GM12801 (cell line): ENCODE measurements around the gene TIGAR.

Experiments
- CTCF ChIP-seq: IDR thresholded peaks from one replicate; pipeline ENCODE4 v1.5.1; 2011; ENCODE audit warnings: control low read depth; ENCODE audit not compliant: insufficient read length; ENCODE audit errors: extremely low read depth

The TIGAR gene

GRCh38 chr12:4386801-4387200 is 65.8 kb downstream of the TIGAR start:
- no peak for TF ChIP-seq CTCF

GRCh38 chr12:4387607-4388006 is 66.6 kb downstream of the TIGAR start:
- no peak for TF ChIP-seq CTCF

GRCh38 chr12:4388032-4388431 is 67.0 kb downstream of the TIGAR start:
- TF ChIP-seq CTCF: no peak

- TF ChIP-seq CTCF: no peak
Measured at GRCh38 chr12:4388662-4389061, 67.6 kb downstream of the TIGAR start.

GRCh38 chr12:4392223-4392742 is 71.3 kb downstream of the TIGAR start:
- TF ChIP-seq CTCF: no peak

GRCh38 chr12:4393211-4393610 is 72.2 kb downstream of the TIGAR start:
- TF ChIP-seq CTCF: no peak

GRCh38 chr12:4395818-4396217 is 74.8 kb downstream of the TIGAR start:
- TF ChIP-seq CTCF: no peak

- TF ChIP-seq CTCF: no peak
Measured at GRCh38 chr12:4401117-4401516, 80.1 kb downstream of the TIGAR start.
